NCI-H1694 treated with DMSO at 0.1 percent for 48 hours (cell line): ENCODE measurements around the gene ADPRH.

ENCODE experiments used
- DNase-seq: peaks from one replicate; lab custom pipeline; 2025; lab: John Stamatoyannopoulos, UW

Gene ADPRH

GRCh38 chr3:119596398-119596797 is 17.1 kb downstream of the ADPRH start:
- no peak for DNase-seq

- no peak for DNase-seq
These were observed 18.4 kb downstream of the ADPRH start, which contains the start of gene PLA1A for GRCh38 chr3:119597548-119598288. PLA1A (plus strand) TSS chr3:119597885; CDS start chr3:119597914, 29 bp downstream.

- no peak for DNase-seq
These were observed 19.3 kb downstream of the ADPRH start for GRCh38 chr3:119598410-119599098.

GRCh38 chr3:119599558-119600174 is 20.4 kb downstream of the ADPRH start:
- no peak for DNase-seq

- no peak for DNase-seq
These were observed 21.4 kb downstream of the ADPRH start for GRCh38 chr3:119600732-119601131.

GRCh38 chr3:119601154-119601553 is 21.9 kb downstream of the ADPRH start:
- no peak for DNase-seq

GRCh38 chr3:119602676-119603075 is 23.4 kb downstream of the ADPRH start:
- DNase-seq = no peak

GRCh38 chr3:119604878-119605277 is 25.6 kb downstream of the ADPRH start:
- DNase-seq = no peak

- DNase-seq = no peak
These were observed 29.2 kb downstream of the ADPRH start for GRCh38 chr3:119608405-119609000.

- DNase-seq = no peak
These were observed 30.0 kb downstream of the ADPRH start for GRCh38 chr3:119609301-119609700.

GRCh38 chr3:119611664-119612063 is 32.4 kb downstream of the ADPRH start:
- DNase-seq = no peak

GRCh38 chr3:119613201-119613600 is 33.9 kb downstream of the ADPRH start:
- no peak for DNase-seq

GRCh38 chr3:119613872-119614271 is 34.6 kb downstream of the ADPRH start:
- DNase-seq = no peak

GRCh38 chr3:119616056-119616455 is 36.8 kb downstream of the ADPRH start:
- no peak for DNase-seq

GRCh38 chr3:119619094-119619493 is 39.8 kb downstream of the ADPRH start:
- DNase-seq = no peak

- DNase-seq = no peak
These were observed 41.6 kb downstream of the ADPRH start for GRCh38 chr3:119620899-119621298.

- no peak for DNase-seq
These were observed 44.9 kb downstream of the ADPRH start for GRCh38 chr3:119624002-119624720.

GRCh38 chr3:119625451-119626153 is 46.3 kb downstream of the ADPRH start:
- DNase-seq = no peak

- no peak for DNase-seq
These were observed 46.9 kb downstream of the ADPRH start for GRCh38 chr3:119626196-119626595.

GRCh38 chr3:119627461-119627860 is 48.2 kb downstream of the ADPRH start:
- DNase-seq = no peak

GRCh38 chr3:119628390-119628789 is 49.1 kb downstream of the ADPRH start:
- no peak for DNase-seq
